GM12875 (cell line): Measurements from ENCODE around the gene NUMBL.

ENCODE experiments used
- H3K4me3 ChIP-seq: one replicate; pipeline ENCODE4 v1.5.1; 2011; ENCODE audit warnings: low read depth, low read length, control low read depth
- TF ChIP-seq, protein P1 (sequence below): IDR thresholded peaks from 2 replicates; pipeline ENCODE4 v1.5.1; 2011; ENCODE audit warnings: low read depth, mild to moderate bottlenecking, control low read depth, inconsistent platforms, low read length, moderate library complexity, borderline replicate concordance; ENCODE audit not compliant: insufficient read depth

NUMBL gene

DNA sequence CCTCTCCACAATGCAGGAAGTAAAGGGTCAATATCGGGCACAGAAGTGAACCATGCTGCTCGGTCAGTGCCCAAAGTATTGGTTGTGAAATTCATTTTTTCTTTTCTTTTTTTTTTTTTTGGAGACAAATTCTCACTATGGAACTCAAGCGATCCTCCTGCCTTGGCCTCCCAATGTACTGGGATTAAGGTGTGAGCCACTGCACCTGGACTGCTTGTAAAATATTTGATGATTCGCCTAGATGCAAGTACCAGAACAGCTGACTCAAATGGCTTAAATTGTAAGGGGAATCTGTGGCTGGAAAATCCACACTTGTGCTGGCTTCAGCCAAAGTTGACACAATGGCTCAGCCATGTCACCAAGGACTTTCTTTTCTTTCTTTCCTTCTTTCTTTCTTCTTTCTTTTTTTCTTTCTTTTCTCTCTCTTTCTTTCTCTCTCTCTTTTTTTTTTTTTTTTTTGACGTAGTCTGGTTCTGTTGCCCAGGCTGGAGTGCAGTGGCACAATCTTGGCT lies 43.7 kb downstream of the NUMBL start:
- no peak overlapping the region for H3K4me3 ChIP-seq
- TF ChIP-seq, protein P1, sequence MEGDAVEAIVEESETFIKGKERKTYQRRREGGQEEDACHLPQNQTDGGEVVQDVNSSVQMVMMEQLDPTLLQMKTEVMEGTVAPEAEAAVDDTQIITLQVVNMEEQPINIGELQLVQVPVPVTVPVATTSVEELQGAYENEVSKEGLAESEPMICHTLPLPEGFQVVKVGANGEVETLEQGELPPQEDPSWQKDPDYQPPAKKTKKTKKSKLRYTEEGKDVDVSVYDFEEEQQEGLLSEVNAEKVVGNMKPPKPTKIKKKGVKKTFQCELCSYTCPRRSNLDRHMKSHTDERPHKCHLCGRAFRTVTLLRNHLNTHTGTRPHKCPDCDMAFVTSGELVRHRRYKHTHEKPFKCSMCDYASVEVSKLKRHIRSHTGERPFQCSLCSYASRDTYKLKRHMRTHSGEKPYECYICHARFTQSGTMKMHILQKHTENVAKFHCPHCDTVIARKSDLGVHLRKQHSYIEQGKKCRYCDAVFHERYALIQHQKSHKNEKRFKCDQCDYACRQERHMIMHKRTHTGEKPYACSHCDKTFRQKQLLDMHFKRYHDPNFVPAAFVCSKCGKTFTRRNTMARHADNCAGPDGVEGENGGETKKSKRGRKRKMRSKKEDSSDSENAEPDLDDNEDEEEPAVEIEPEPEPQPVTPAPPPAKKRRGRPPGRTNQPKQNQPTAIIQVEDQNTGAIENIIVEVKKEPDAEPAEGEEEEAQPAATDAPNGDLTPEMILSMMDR, result no peak

DNA sequence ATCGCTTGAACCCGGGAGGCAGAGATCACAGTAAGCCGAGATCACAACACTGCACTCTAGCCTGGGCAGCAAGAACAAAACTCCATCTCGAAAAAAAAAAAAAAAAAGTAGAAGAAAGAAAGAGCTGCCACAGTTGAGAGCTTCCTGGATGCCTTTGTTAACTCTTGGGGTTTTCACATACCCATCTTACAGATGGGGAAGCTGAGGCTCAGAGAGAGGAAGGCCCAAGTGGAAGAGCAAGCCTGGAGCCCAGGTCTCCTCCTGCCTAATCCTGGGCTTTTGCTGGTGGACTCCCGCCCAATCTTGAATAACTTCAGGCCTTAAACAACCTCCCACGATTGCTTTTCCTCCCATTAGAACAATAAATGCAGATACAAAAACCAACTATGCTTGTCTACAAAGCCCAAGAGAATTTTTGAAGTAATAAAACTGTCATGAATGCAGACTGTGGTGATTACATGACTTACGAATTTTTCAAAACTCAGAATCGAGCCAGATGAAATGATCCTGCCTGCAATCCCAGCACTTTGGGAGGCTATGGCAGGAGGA lies 47.6 kb downstream of the NUMBL start:
- TF ChIP-seq, protein P1, result no peak
- H3K4me3 ChIP-seq, result no peak overlapping the region

DNA sequence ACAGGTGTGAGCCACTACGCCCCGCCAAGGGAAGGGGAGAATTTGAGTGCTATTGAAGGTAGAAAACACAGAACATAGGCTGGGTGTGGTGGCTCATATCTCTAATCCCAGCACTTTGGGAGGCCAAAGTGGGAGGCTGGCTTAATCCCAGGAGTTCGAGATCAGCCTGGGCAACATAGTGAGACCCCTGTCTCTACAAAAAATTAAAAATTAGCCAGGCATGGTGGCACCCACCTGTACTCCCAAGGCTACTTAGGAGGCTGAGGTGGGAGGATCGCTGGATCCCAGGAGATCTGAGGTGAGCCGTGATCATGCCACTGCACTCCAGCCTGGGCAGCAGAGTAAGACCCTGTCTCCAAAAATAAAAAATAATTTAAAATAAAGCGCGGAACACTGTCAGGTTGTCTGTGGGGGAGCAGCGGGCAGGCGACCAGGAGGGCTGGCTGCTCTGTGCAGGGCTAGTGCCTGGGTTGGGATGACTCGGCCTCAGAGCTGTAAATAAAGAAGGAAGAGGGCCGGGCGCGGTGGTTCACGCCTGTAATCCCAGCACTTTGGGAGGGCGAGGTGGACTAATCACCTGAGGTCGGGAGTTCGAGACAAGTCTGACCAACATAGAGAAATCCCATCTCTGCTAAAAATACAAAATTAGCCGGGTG lies 48.3 kb downstream of the NUMBL start:
- no peak overlapping the region for H3K4me3 ChIP-seq
- TF ChIP-seq, protein P1, result no peak

DNA sequence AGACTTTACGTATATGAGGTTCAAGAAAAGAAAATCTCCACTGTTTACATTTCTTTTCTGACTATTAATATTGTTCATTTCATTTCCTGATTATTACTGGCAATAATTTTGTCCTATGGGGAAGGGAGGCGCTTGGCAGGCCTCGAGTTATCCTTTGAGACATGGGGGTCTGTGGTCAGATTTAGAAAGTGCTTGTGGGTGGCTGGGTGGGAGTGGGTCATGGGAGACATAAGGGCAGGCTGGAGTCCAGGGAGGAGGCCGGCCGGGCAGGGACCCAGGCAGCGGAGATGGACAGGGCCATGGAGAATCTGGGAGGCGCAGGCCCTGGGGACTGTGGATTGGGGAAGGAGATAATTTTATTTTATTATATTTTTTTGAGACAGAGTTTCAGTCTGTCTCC lies 49.2 kb downstream of the NUMBL start:
- no peak overlapping the region for H3K4me3 ChIP-seq
- TF ChIP-seq, protein P1, result no peak

DNA sequence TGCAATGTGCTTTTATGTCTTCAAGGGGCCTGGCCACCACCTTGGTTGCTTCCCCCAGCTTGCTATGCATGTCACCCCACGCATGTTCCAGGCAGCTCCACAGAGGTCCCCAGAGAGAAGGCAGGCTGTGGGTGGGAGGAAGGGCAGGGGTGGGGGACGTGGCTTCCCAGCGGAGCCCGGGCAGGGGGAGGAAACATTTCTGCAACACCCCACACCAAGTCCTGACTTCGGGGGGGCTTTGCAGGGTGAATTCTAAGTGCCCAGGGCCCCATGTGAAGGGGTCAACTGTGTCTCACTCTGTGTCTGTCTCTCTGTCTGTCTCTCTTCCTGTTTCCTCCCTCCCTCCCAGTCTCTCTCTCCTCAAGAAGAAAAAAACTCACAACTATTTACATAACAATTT lies 49.7 kb downstream of the NUMBL start:
- TF ChIP-seq, protein P1, result no peak
- H3K4me3 ChIP-seq, result no peak overlapping the region

DNA sequence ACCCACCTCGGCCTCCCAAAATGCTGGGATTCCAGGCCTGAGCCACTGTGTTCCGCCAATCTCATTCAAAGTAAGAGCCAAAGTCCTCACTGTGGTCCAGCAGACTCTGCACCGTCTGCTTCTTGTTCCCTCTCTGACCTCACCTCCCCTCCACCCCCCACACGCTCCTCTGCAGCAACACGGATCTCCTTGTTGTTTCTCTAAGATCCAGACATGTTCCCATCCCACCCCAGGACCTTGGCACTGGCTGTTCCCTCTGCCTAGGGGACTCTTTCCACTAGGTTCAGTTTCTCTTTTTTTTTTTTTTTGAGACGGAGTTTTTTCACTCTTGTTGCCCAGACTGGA lies 50.8 kb downstream of the NUMBL start:
- TF ChIP-seq, protein P1, result no peak
- H3K4me3 ChIP-seq, result no peak overlapping the region

DNA sequence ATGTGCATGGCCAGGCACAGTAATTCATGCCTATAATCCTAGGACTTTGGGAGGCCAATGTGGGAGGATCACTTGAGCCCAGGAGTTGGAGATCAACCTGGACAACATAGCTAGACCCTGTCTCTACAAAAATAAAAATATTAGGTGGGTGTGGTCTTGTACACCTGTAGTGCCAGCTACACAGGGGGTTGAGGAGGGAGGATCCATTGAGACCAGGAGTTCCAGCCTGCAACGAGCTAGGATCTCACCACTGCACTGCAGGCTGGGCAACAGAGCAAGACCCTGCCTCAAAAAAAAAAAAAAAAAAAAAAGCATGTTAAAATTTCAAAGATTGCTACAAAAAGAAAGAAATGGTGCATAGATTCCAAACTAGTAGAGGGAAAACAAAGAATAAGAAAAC lies 52.1 kb downstream of the NUMBL start:
- H3K4me3 ChIP-seq, result no peak overlapping the region
- TF ChIP-seq, protein P1, result no peak
